Central memory CD8-positive, alpha-beta T cell (primary cell): Measurements from ENCODE around the gene NUP58.

Experiments used
- ATAC-seq: fragments of 150-1000 bp; cut with Tn5 transposase; replicated peaks from 2 replicates; pipeline ENCODE4 v1.10.0; 2022; ENCODE audit warnings: mild to moderate bottlenecking, moderate FRiP score, moderate number of reproducible peaks; ENCODE audit not compliant: poor library complexity, severe bottlenecking; ENCODE audit errors: extremely low read depth
- DNase-seq, 2 donors: peaks; one replicate each; pipeline ENCODE4 v3.0.0; 2021; ENCODE audit warnings: low spot score in 2 of 2
- H3K27ac Mint-ChIP-seq: one replicate; pipeline ENCODE4 v1.8.0; 2022; ENCODE audit warnings: low read depth, mild to moderate bottlenecking, moderate library complexity, mixed read lengths
- H3K27me3 Mint-ChIP-seq: one replicate; pipeline ENCODE4 v1.8.0; 2022; ENCODE audit warnings: mixed read lengths
- H3K36me3 Mint-ChIP-seq: one replicate; pipeline ENCODE4 v1.8.0; 2022; ENCODE audit warnings: mild to moderate bottlenecking, moderate library complexity, mixed read lengths; ENCODE audit not compliant: insufficient read depth
- H3K4me1 Mint-ChIP-seq: one replicate; pipeline ENCODE4 v1.8.0; 2022; ENCODE audit warnings: mixed read lengths
- H3K4me3 Mint-ChIP-seq: one replicate; pipeline ENCODE4 v1.8.0; 2022; ENCODE audit warnings: mild to moderate bottlenecking, moderate library complexity, mixed read lengths
- H3K9me3 Mint-ChIP-seq: one replicate; pipeline ENCODE4 v1.8.0; 2022; ENCODE audit warnings: mixed read lengths

Gene NUP58

DNA sequence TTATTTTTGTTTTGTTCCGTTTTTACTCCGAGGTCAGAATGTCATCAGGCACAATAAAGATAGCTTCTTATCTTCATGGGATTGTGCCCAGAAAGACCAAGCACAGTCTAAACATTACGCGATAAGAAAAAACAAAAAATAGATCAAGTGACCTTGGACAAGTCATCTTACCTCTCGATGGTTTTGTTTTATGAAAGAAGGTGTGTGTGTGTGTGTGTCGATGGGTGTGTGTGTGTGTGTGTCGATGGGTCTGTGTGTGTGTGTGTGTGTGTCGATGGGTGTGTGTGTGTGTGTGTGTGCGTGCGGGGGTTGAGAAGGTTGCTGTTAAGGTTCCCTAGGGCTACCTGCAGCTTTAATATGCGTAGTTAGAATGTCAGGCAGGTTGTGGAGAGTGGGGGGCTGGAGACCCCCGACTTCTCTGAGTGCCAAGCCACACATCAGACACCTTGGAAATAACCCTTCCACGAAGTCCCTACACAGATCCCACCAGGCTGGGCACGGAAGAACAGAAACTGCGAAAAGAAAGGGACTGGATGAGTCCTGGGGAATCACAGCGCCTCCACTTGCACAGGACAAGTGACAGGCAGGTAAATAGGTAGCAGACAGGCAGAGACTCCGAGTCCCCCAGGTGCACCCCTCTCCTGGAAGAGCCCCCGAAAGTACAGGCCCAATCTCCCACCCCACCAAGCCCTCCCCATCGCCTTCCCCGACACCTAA lies 69.9 kb downstream of the NUP58 start:
- Mint-ChIP-seq H3K4me1 (no peaks in the 10 kb centered on the region), H3K36me3 (no peaks in the 10 kb centered on the region), H3K27me3 (peaks cover 82% of the 10 kb centered on the region), H3K27ac (no peak overlapping the region), H3K9me3 (no peaks in the 10 kb centered on the region), H3K4me3 (peak overlapping the region; percentile 8)
- no peak for ATAC-seq
- no peak for DNase-seq

DNA sequence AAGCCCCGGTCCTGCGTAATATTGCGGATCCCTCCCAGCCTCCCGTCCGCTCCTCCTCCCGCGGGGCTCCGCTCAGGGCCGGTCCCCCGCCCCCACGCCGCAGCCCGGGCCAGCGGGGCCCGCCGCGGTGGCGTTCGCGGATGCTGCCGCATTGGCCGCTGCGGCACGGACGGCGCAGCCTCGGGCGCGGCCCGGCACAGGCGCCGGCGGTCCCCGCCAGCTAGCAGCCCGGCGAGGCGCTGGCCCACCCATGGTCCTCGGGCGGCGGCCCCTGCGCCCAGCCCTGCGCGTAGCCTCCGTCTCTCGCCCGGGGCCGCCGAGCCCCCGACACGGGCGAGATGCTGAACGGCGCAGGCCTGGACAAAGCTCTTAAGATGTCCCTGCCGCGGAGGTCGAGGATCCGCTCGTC lies 70.5 kb downstream of the NUP58 start, which contains the start of gene ATP8A2:
Gene ATP8A2, plus strand, starts transcription at position 100 of the 409 bp plus-strand sequence. Its CDS starts 239 bp downstream, at position 339.
- H3K4me1 Mint-ChIP-seq = no peaks in the 10 kb centered on the region
- ATAC-seq (no peak), DNase-seq (no peak)
- no peaks in the 10 kb centered on the region for H3K9me3 Mint-ChIP-seq
- no peaks in the 10 kb centered on the region for H3K36me3 Mint-ChIP-seq
- no peak within 1 kb of the TSS for H3K27ac Mint-ChIP-seq
- H3K4me3 Mint-ChIP-seq = peak within 1 kb of the TSS; percentile 15
- peaks cover 78% of the 10 kb centered on the region for H3K27me3 Mint-ChIP-seq

DNA sequence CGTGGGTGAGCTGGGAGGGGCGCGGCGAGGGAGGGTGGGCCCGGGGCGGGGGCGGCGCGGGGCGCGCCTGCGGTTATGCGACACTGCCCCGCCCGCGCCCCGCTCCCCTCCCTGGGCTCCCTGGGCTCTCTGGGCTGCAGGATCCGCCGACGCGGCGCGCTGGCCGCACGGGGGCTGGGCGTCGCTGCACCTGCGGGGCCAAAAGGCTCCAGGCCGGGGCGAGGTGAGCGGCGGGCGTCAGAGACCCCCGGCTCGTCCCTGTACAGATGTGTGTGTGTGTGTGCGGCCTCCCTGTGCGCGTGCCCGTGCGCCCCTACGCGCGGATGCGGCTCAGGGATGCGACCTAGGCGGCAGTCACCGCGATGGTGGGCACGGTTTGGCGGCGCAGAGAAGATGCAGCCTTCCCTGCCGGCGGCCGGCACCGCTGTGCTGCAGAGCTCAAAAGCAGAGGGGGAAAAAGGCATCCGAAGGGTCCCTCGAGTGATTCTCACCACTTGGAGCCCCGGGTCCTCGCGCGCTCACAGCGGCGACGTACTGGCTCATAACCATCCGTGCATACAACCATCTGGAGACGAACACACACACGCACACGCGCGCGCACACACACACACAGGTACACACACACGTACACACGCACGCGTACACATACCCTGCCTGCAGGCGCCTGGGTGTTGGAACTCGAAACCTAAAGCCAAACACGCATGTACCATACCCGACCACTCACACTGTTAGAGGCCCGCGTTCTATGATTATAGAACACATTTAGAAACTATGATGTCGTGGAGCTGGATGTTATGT lies 71.1 kb downstream of the NUP58 start:
- no peaks in the 10 kb centered on the region for H3K9me3 Mint-ChIP-seq
- DNase-seq (no peak), ATAC-seq (no peak)
- peaks cover 72% of the 10 kb centered on the region for H3K27me3 Mint-ChIP-seq
- H3K4me3 Mint-ChIP-seq = peak overlapping the region; percentile 15
- no peak overlapping the region for H3K27ac Mint-ChIP-seq
- no peaks in the 10 kb centered on the region for H3K4me1 Mint-ChIP-seq
- no peaks in the 10 kb centered on the region for H3K36me3 Mint-ChIP-seq

DNA sequence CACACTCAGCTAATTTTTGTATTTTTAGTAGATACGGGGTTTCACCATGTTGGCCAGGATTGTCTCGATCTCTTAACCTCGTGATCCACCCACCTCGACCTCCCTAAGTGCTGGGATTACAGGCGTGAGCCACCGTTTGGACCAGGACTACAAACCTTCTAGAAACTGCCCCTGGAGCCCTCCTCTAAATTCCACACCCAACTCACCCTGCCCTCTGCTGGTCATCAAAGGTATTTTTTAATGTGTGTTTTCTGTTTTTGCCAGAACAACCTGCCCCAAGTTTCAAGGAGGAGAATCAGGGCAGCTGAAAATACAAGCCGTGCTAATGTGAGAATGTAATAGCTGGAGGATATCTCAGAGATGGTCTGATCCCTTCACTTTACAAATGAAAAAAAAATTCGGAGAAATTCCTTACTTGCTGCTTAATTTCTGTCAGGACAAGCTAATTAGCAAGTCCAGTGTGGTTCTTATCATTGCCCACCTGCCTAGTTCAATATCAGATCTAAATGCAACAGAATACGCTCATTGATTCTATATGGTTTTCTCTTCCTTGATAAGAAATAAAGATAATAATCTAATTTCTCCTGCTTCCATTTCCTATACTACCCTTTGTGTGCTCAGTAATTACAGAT lies 74.4 kb downstream of the NUP58 start:
- no peaks in the 10 kb centered on the region for H3K36me3 Mint-ChIP-seq
- H3K4me3 Mint-ChIP-seq = no peak overlapping the region
- H3K27me3 Mint-ChIP-seq = peaks cover 59% of the 10 kb centered on the region
- H3K9me3 Mint-ChIP-seq = no peaks in the 10 kb centered on the region
- H3K27ac Mint-ChIP-seq = no peak overlapping the region
- no peaks in the 10 kb centered on the region for H3K4me1 Mint-ChIP-seq
- ATAC-seq = no peak
- no peak for DNase-seq

DNA sequence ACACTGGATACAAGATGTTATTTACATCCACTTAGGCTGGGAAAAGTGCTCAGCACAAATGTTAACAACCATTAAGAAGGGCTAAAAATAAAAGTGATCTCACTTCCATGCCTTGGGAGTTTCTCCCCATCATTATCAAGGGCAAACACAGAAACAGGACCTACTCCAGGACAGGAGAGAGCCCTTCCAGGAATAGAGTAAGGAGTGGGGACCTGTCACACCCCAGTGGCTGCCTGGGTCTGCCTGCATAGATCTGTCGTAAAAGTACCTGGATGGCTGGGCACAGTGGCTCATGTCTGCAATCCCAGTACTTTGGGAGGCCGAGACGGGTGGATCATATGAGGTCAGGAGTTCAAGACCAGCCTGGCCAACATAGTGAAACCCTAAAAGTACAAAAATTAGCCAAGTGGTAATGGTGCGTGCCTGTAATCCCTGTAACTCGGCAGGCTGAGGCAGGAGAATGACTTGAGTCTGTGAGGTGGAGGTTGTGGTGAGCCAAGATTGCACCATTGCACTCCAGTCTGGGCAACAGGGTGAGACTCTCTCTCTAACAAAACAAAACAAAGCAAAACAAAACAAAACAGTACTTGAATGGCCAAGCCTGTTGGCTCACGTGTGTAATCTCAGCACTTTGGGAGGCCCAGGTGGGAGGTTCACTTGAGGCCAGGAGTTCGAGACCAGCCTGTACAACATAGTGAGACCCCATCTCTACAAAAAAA lies 76.0 kb downstream of the NUP58 start:
- no peaks in the 10 kb centered on the region for H3K4me1 Mint-ChIP-seq
- no peaks in the 10 kb centered on the region for H3K36me3 Mint-ChIP-seq
- no peaks in the 10 kb centered on the region for H3K9me3 Mint-ChIP-seq
- peaks cover 65% of the 10 kb centered on the region for H3K27me3 Mint-ChIP-seq
- no peak overlapping the region for H3K4me3 Mint-ChIP-seq
- DNase-seq = no peak
- H3K27ac Mint-ChIP-seq = no peak overlapping the region
- no peak for ATAC-seq

DNA sequence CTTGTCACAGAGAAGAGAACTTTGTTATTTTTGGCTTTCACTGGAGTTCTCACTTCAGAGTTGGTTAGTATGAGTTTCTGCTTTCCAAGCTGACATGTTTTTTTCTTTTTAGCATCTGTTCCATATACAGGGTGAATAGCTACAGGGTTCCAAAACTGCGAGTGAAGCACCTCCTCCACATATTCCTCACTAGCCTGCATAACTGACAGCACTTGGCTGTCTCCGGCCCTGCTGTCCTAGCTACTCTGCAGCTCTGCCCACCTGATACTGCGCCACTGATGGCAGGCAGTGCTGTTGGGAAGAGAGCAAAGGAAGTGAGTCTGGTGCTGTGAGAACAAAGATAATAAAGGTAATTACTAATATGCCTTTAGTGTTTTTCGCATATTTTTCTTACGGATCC lies 77.1 kb downstream of the NUP58 start:
- H3K4me1 Mint-ChIP-seq = no peaks in the 10 kb centered on the region
- peaks cover 65% of the 10 kb centered on the region for H3K27me3 Mint-ChIP-seq
- H3K4me3 Mint-ChIP-seq = no peak overlapping the region
- H3K36me3 Mint-ChIP-seq = no peaks in the 10 kb centered on the region
- ATAC-seq (no peak), DNase-seq (no peak)
- H3K9me3 Mint-ChIP-seq = no peaks in the 10 kb centered on the region
- H3K27ac Mint-ChIP-seq = no peak overlapping the region

DNA sequence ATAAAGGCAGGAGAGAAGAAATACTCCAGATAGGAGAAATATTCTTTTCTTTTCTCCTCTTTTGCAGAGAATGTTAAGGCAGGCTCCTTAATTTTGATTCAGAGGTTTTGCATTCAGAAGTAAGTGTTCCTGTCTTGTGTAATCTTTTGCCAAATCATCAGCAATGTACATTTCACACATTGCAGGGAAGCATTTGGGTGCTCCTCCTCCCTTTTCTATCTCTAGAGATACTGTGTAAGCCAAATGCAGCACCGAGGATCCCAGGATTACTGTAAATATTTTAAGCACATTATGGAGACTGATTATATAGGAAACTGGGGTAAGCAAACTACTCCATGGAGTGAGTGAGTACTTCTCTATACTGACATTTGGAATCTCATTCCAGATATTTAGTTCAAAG lies 77.6 kb downstream of the NUP58 start:
- Mint-ChIP-seq H3K36me3 (no peaks in the 10 kb centered on the region), H3K4me1 (no peaks in the 10 kb centered on the region), H3K27ac (no peak overlapping the region), H3K4me3 (no peak overlapping the region), H3K27me3 (peaks cover 65% of the 10 kb centered on the region), H3K9me3 (no peaks in the 10 kb centered on the region)
- ATAC-seq (no peak), DNase-seq (no peak)

DNA sequence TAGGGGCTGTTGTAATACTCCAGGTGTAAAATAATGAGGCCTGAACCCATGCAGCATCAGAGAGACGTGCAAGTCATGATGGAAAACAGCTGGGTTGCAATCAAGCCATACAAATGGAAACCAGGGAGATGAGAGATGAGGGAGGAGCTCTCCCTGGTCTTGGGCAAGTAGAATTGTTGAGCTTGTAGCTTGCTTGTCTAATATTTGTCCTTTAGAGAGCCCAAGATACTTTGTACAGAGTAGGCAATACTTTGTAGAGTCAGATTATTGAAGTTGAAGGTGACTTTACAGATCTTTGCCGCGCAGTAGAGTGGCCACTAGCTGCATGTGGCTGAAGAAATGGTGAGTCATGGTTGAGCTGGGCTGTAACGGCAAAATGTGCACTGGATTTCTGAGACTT lies 78.7 kb downstream of the NUP58 start:
- H3K27ac Mint-ChIP-seq = no peak overlapping the region
- peaks cover 65% of the 10 kb centered on the region for H3K27me3 Mint-ChIP-seq
- ATAC-seq = no peak

DNA sequence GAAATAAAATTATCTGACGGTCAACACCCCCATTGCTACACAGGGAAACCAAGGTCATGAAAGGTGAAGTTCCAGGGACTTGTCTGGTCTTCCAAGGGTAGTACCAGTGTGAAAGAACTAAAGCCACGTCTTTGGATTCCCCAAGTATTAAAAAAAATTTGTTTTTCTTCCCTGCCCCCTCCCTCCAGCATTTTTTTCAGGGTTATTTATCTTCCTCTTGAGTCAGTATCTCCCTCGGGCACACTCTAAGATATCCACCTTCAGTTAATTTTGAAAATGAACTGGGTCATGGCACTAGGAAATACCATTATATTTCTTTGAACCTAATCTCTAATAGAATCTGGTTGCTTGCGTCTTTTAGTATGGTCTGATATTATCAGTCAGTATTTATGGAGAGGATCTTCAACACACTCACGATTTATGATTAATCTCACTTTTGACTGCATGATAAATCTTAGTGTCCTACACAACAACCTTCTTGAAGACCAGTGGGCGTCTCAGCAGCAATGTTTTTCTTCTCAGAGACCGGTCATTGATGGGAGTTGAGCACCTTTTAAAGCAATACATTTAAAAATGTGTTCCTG lies 79.4 kb downstream of the NUP58 start:
- H3K27ac Mint-ChIP-seq = no peak overlapping the region

More for the DNA sequence above, 78.7 kb downstream of the NUP58 start:
- DNase-seq = no peak
- Mint-ChIP-seq H3K36me3 (no peaks in the 10 kb centered on the region), H3K4me3 (no peak overlapping the region), H3K9me3 (no peaks in the 10 kb centered on the region), H3K4me1 (no peaks in the 10 kb centered on the region)

DNA sequence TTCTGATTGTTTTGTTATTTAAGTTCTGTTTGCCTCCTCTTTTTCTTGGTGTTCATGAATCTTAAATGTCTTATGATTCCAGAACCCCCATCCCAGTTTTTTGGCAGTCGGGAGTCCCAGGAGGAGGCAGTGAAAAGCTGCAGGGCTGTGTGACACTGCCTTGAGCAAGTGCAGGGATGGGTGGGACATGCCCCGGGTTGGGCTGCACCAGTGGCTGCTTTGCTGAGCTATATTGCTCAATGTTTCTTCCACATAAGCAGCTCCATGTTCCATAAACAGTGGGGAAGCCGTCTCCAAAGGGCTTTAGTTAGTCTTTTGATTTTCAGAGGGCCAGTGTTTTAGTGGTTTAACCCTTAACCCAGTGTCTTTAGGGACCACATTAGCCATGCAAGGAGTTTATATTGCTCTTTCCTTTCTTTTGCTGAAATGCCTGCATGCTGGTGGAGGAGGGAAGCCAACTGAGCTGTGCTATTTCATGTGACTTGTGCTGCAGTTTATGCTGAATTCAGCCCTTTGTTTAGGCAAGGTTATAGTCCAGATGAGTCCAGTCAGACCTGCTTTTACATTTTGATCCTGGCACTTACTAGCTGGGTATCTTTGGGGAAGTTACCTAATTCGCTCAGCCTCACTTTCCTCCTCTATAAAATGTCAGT lies 83.5 kb downstream of the NUP58 start:
- DNase-seq = no peak
- Mint-ChIP-seq H3K4me3 (no peak overlapping the region), H3K4me1 (no peaks in the 10 kb centered on the region), H3K36me3 (no peaks in the 10 kb centered on the region), H3K27me3 (peaks cover 74% of the 10 kb centered on the region), H3K27ac (no peak overlapping the region), H3K9me3 (peaks cover 5% of the 10 kb centered on the region)
- no peak for ATAC-seq

More for the DNA sequence above, 79.4 kb downstream of the NUP58 start:
- peaks cover 62% of the 10 kb centered on the region for H3K27me3 Mint-ChIP-seq
- no peaks in the 10 kb centered on the region for H3K4me1 Mint-ChIP-seq
- H3K4me3 Mint-ChIP-seq = no peak overlapping the region
- ATAC-seq (no peak), DNase-seq (no peak)
- no peaks in the 10 kb centered on the region for H3K36me3 Mint-ChIP-seq
- no peaks in the 10 kb centered on the region for H3K9me3 Mint-ChIP-seq

DNA sequence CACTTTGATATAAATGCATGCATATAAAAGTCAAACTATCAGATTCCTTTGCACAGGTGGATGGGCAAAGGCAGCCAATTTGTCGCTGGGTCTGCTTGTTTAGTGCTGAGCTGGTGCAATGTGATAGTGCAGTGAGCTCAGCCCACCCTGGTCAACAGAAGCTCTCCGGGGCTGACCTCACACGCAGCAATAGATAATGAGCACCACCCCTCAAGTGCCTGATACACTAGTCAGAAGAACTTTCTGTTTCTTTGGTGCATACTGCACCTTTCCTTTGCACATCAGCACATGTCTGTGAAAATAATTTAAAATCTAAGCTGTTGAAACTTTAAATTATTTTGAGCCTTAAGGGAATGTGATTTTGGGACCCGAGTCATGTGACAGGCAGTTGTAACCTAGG lies 90.5 kb downstream of the NUP58 start:
- no peak for ATAC-seq
- Mint-ChIP-seq H3K27ac (no peak overlapping the region), H3K4me1 (no peaks in the 10 kb centered on the region), H3K36me3 (no peaks in the 10 kb centered on the region), H3K9me3 (peaks cover 5% of the 10 kb centered on the region), H3K27me3 (peaks cover 41% of the 10 kb centered on the region), H3K4me3 (no peak overlapping the region)
- DNase-seq = no peak
